ENCODE data around the gene SUCLG2. TPM values are rescaled to one million over a fixed set of nuclear protein-coding genes. Genes with fewer than 3 reads are reported as not detected.

The SUCLG2 gene
- polyA plus RNA-seq, 1 donor (not counting 4 experiments of a cell fraction or from before 2014, with no cell fraction given) = 26.7 TPM

DNA sequence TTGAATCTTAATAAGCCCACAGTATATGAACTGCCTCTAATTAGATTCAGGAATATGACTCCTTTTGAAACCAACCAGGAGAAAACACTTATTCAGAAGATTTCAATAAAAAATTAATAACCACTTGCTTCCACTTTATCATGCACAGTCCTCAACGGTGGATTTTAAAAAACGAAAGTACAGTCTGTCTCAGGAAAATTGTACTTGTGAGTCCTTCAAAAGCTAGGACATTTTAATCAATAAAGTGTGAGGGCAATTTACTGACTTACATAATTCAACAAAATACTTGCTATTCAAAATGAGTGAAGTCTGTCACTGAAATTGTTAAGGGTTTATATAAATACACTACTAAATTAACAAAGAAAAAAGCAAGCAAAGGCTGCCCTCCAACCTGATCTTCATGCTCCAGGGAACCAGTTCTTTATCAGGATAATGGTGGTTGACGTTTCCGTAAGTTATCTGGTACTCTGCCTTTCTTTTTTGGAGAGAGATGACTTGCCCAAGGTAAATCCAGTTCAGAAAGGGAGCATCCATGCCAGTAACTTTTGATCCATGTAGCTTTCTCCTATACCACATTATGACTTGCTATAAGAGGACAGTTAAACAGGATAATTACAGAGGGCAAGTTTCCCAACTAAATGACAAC lies 17.0 kb downstream of the SUCLG2 start:
- H3K9me1 ChIP-seq (ENCODE audit: control insufficient read depth, extremely low read depth, insufficient read depth, low read length) = no peaks in the 10 kb centered on the region
- no peak overlapping the region for H2AFZ ChIP-seq (ENCODE audit: control insufficient read depth, low read length)
- no peaks in the 10 kb centered on the region for H3K9me3 ChIP-seq (ENCODE audit: control insufficient read depth, low read depth, low read length)
- DNase-seq (ENCODE audit: low read depth, low spot score) (no peak), FAIRE-seq (no peak)
- no peak overlapping the region for H3K4me2 ChIP-seq (ENCODE audit: control insufficient read depth, extremely low read depth, insufficient read depth, low read depth, low read length)
- H3K36me3 ChIP-seq (ENCODE audit: control insufficient read depth in 2 of 2, extremely low read depth in 1 of 2, insufficient read depth in 2 of 2, low read length in 2 of 2) = no peaks in the 10 kb centered on the region
- H3K4me3 ChIP-seq (ENCODE audit: control insufficient read depth in 2 of 3, extremely low read depth in 1 of 3, insufficient read depth in 2 of 3, low read depth in 1 of 3, low read length in 3 of 3) = no peak overlapping the region
- dilution Hi-C loops (cut with MboI; ENCODE audit: extremely low pct_ligation_motif_present, low sequenced_read_pairs) = no loop called here
- no peak for TF ChIP-seq EZH2 (IDR thresholded peaks at IDR 0.05; ENCODE audit: low read length)
- TF ChIP-seq CTCF (optimal IDR thresholded peaks at IDR 0.05 in 1 of 3, IDR thresholded peaks at IDR 0.05 in 1 of 3, conservative IDR thresholded peaks at IDR 0.05 in 1 of 3; ENCODE audit: extremely low read depth in 1 of 3, insufficient read depth in 2 of 3, low read length in 3 of 3) = no peak
- peaks cover 15% of the 10 kb centered on the region for H3K4me1 ChIP-seq (ENCODE audit: control insufficient read depth, extremely low read depth, insufficient read depth, low read length)
- no peaks in the 10 kb centered on the region for H3K27me3 ChIP-seq (ENCODE audit: control insufficient read depth, extremely low read depth, insufficient read depth, low read length)
- peaks cover 8% of the 10 kb centered on the region for H4K20me1 ChIP-seq (ENCODE audit: control insufficient read depth, extremely low read depth, insufficient read depth, low read length)
- H3K79me2 ChIP-seq (ENCODE audit: control insufficient read depth, insufficient read depth, low read length) = peaks cover 33% of the 10 kb centered on the region
- no peak overlapping the region for H3K27ac ChIP-seq (ENCODE audit: control insufficient read depth, insufficient read depth, low read length)
- no peak overlapping the region for H3K9ac ChIP-seq (ENCODE audit: control insufficient read depth, extremely low read depth, insufficient read depth, low read length)

- Histone ChIP-seq H3K9me1 (ENCODE audit: control insufficient read depth, extremely low read depth, insufficient read depth, low read length) (no peaks in the 10 kb centered on the region), H3K9ac (ENCODE audit: control insufficient read depth, extremely low read depth, insufficient read depth, low read length) (no peak overlapping the region), H2AFZ (ENCODE audit: control insufficient read depth, low read length) (no peak overlapping the region), H3K4me2 (ENCODE audit: control insufficient read depth, extremely low read depth, insufficient read depth, low read depth, low read length) (no peak overlapping the region), H4K20me1 (ENCODE audit: control insufficient read depth, extremely low read depth, insufficient read depth, low read length) (peaks cover 8% of the 10 kb centered on the region), H3K27ac (ENCODE audit: control insufficient read depth, insufficient read depth, low read length) (peak overlapping the region; percentile 33), H3K4me1 (ENCODE audit: control insufficient read depth, extremely low read depth, insufficient read depth, low read length) (peaks cover 15% of the 10 kb centered on the region), H3K4me3 (ENCODE audit: control insufficient read depth in 2 of 3, extremely low read depth in 1 of 3, insufficient read depth in 2 of 3, low read depth in 1 of 3, low read length in 3 of 3) (no peak overlapping the region), H3K27me3 (ENCODE audit: control insufficient read depth, extremely low read depth, insufficient read depth, low read length) (no peaks in the 10 kb centered on the region), H3K9me3 (ENCODE audit: control insufficient read depth, low read depth, low read length) (no peaks in the 10 kb centered on the region), H3K79me2 (ENCODE audit: control insufficient read depth, insufficient read depth, low read length) (peaks cover 40% of the 10 kb centered on the region), H3K36me3 (ENCODE audit: control insufficient read depth in 2 of 2, extremely low read depth in 1 of 2, insufficient read depth in 2 of 2, low read length in 2 of 2) (no peaks in the 10 kb centered on the region)
- TF ChIP-seq EZH2 (IDR thresholded peaks at IDR 0.05; ENCODE audit: low read length) (no peak), CTCF (optimal IDR thresholded peaks at IDR 0.05 in 1 of 3, IDR thresholded peaks at IDR 0.05 in 1 of 3, conservative IDR thresholded peaks at IDR 0.05 in 1 of 3; ENCODE audit: extremely low read depth in 1 of 3, insufficient read depth in 2 of 3, low read length in 3 of 3) (no peak)
- FAIRE-seq (no peak), DNase-seq (ENCODE audit: low read depth, low spot score) (no peak)
- dilution Hi-C loops (cut with MboI; ENCODE audit: extremely low pct_ligation_motif_present, low sequenced_read_pairs) = no loop called here
These were observed 18.6 kb downstream of the SUCLG2 start for GRCh38 chr3:67635806-67636205.
